ENCODE data around the gene BARX2. TPM values are rescaled to one million over a fixed set of nuclear protein-coding genes. Genes with fewer than 3 reads are reported as not detected.

Gene BARX2
- total RNA-seq, 1 experiment from 2014 or later, result not detected

Other genes starting within 250 kb of the BARX2 start
- 4.8 and 5.1 TPM in 2 replicates for gene ARHGAP32, start 183.5 kb upstream of the BARX2 start, total RNA-seq (2014; rRNA removed; shearing (Covaris generic))